A549 (cell line): Measurements from ENCODE around the gene PIK3R6. TPM values are rescaled to one million over a fixed set of nuclear protein-coding genes. Genes with fewer than 3 reads are reported as not detected.
A peak's percentile ranks its signal among the peaks of the same experiment; 100 is the strongest.

Source experiments
- ATAC-seq, 2 experiments: fragments of 200-7000 bp in 1 of 2; fragments of >200 bp in 1 of 2; cut with Nextera tagmentation in 1 of 2; cut with Tn5 transposase in 1 of 2; 3 replicates each; pipeline versions ENCODE4 v1.8.0 to v1.9.1; 2018 to 2020; ENCODE audit warnings: mild to moderate bottlenecking in 1 of 2, moderate library complexity in 1 of 2
- CTCF ChIA-PET: fragments of 300-600 bp; sonication (Branson Sonifier 250); formaldehyde crosslinking; extraction: SDS; loops from one replicate; lab custom pipeline; 2021; ENCODE audit warnings: antibody characterized with exemption, inconsistent platforms; lab: Yijun Ruan, JAX
- POLR2A ChIA-PET: fragments of 350-600 bp; formaldehyde crosslinking; extraction: SDS; loops from one replicate; lab custom pipeline; 2021; ENCODE audit warnings: antibody characterized with exemption, inconsistent platforms; lab: Yijun Ruan, JAX
- DNase-seq, 2 experiments: peaks; one replicate each; pipeline versions ENCODE4 v3.0.0 to v3.0.0-alpha.2; 2011 to 2016; ENCODE audit warnings: low read depth in 1 of 2, low spot score in 1 of 2
- FAIRE-seq: peaks from 2 replicates; lab custom pipeline; 2011; peaks lifted over from hg19 to GRCh38; lab: Jason Lieb, UNC
- H3K27ac ChIP-seq, 2 experiments: fragments of >200 bp; sonication (Bioruptor Twin); formaldehyde crosslinking; 3 replicates each; pipeline ENCODE4 v1.5.1; 2016 to 2017
- H3K4me1 ChIP-seq: fragments of >200 bp; sonication (Bioruptor Twin); formaldehyde crosslinking; 3 replicates; pipeline ENCODE4 v1.6.1; 2016
- H3K4me2 ChIP-seq: fragments of >200 bp; sonication (Bioruptor Twin); formaldehyde crosslinking; 3 replicates; pipeline ENCODE4 v1.6.1; 2016
- H3K4me3 ChIP-seq: fragments of >200 bp; sonication (Bioruptor Twin); formaldehyde crosslinking; 3 replicates; pipeline ENCODE4 v1.5.1; 2016
- H3K9me3 ChIP-seq: fragments of >200 bp; sonication (Bioruptor Twin); formaldehyde crosslinking; 3 replicates; pipeline ENCODE4 v1.6.1; 2016
- CBX2 ChIP-seq: fragments of 200-600 bp; sonication (generic); IDR thresholded peaks from 2 replicates; pipeline ENCODE4 v1.6.1; 2016; ENCODE audit warnings: low read depth, mild to moderate bottlenecking, borderline replicate concordance
- CEBPB ChIP-seq, 2 experiments: fragments of >200 bp in 1 of 2; sonication (Bioruptor Twin) in 1 of 2; formaldehyde crosslinking in 1 of 2; IDR thresholded peaks; 2 replicates each; pipeline ENCODE4 v1.6.1; 2012 to 2016
- CTCF ChIP-seq: fragments of >200 bp; sonication (Bioruptor Twin); formaldehyde crosslinking; IDR thresholded peaks from 3 replicates; pipeline ENCODE4 v1.5.1; 2016
- HMGXB4 ChIP-seq: fragments of 250-450 bp; sonication (Bioruptor Pico); IDR thresholded peaks from 2 replicates; pipeline ENCODE4 v1.5.0; 2021; ENCODE audit warnings: mild to moderate bottlenecking, moderate library complexity, borderline replicate concordance
- HOXB5 ChIP-seq: fragments of 250-450 bp; sonication (Bioruptor Pico); IDR thresholded peaks from 2 replicates; pipeline ENCODE4 v1.5.0; 2020; ENCODE audit warnings: mild to moderate bottlenecking, moderate library complexity
- MAFK ChIP-seq: fragments of 450-650 bp; IDR thresholded peaks from 2 replicates; pipeline ENCODE4 v1.6.1; 2014; ENCODE audit not compliant: partially characterized antibody
- MAZ ChIP-seq: fragments of 150-350 bp; IDR thresholded peaks from 2 replicates; pipeline ENCODE4 v1.6.1; 2014; ENCODE audit warnings: antibody characterized with exemption, low read depth, low read length, borderline replicate concordance
- MYC ChIP-seq: IDR thresholded peaks from 2 replicates; pipeline ENCODE4 v1.6.1; 2012; ENCODE audit warnings: mild to moderate bottlenecking, inconsistent platforms, low read length, improper control_type of control experiment, borderline replicate concordance
- NFE2L2 ChIP-seq: fragments of 150-350 bp; conservative IDR thresholded peaks from 2 replicates; pipeline ENCODE4 v1.6.1; 2014; ENCODE audit warnings: low read length
- NPAS2 ChIP-seq: fragments of 250-450 bp; sonication (Bioruptor Pico); IDR thresholded peaks from 2 replicates; pipeline ENCODE4 v1.8.0; 2022; ENCODE audit warnings: mild to moderate bottlenecking, moderate library complexity, borderline replicate concordance
- RCOR1 ChIP-seq: fragments of 150-350 bp; IDR thresholded peaks from 2 replicates; pipeline ENCODE4 v1.6.1; 2014; ENCODE audit warnings: antibody characterized with exemption, low read length, low read depth
- SREBF2 ChIP-seq: fragments of 450-650 bp; IDR thresholded peaks from 2 replicates; pipeline ENCODE4 v1.6.1; 2014; ENCODE audit warnings: mild to moderate bottlenecking, moderate library complexity
- TP53 ChIP-seq: fragments of 250-450 bp; sonication (Bioruptor Pico); IDR thresholded peaks from 2 replicates; pipeline ENCODE4 v1.5.0; 2021; ENCODE audit warnings: mild to moderate bottlenecking, moderate library complexity
- ZFP36 ChIP-seq: fragments of 450-650 bp; IDR thresholded peaks from 2 replicates; pipeline ENCODE4 v1.6.1; 2014; ENCODE audit warnings: borderline replicate concordance; ENCODE audit not compliant: partially characterized antibody
- WGBS: methylation state at CpG from one replicate; pipeline ENCODE4 v1.1.6; 2017; ENCODE audit errors: missing lambda C conversion rate; 5-methylcytosine and 5-hydroxymethylcytosine counted together
- polyA plus RNA-seq, 4 experiments: library from polyadenylated mRNA; depleted of rRNA in 3 of 4; stranded (reverse); fragments of >200 nt; fragmentation: RNase III in 1 of 4; extraction: RNeasy Plus Mini Kit Qiagen cat#74134 plus additional on column Dnase treatment in 1 of 4; gene quantifications; 2 replicates in 3 of 4; 3 replicates in 1 of 4; pipeline ENCODE4 v1.2.3, GENCODE V29; 2011 to 2017
- TF ChIP-seq, protein P1 (sequence below): fragments of 150-350 bp; IDR thresholded peaks from 2 replicates; pipeline ENCODE4 v1.6.1; 2014; ENCODE audit warnings: low read depth, mild to moderate bottlenecking, low read length
- TF ChIP-seq, protein P2 (sequence below): fragments of 450-650 bp; IDR thresholded peaks from 2 replicates; pipeline ENCODE4 v1.6.1; 2014; ENCODE audit warnings: antibody characterized with exemption
- TF ChIP-seq, protein P3 (sequence below): fragments of 250-450 bp; sonication (Bioruptor Pico); IDR thresholded peaks from 2 replicates; pipeline ENCODE4 v1.5.0; 2020; ENCODE audit warnings: low read depth, mild to moderate bottlenecking, moderate library complexity

The PIK3R6 gene
- polyA plus RNA-seq, 2 of the 4 experiments (the other 2 are of a cell fraction) = not detected

- Histone ChIP-seq H3K4me1 (0 out of 3 replicates have a peak, but pooled peaks cover 3% of the 10 kb centered on the region), H3K4me3 (no peak overlapping the region), H3K4me2 (no peak overlapping the region), H3K9me3 (no peaks in the 10 kb centered on the region), H3K27ac (no peak overlapping the region)
- FAIRE-seq = no peak
- CTCF ChIA-PET = interaction anchor here (0.5 to 10.8 kb wide), 56 partner anchors 9 to 666 kb away, joined by 3 to 158 read pairs (median 4); partner anchors contain the start of gene MFSD6L
- TF ChIP-seq, protein P1, sequence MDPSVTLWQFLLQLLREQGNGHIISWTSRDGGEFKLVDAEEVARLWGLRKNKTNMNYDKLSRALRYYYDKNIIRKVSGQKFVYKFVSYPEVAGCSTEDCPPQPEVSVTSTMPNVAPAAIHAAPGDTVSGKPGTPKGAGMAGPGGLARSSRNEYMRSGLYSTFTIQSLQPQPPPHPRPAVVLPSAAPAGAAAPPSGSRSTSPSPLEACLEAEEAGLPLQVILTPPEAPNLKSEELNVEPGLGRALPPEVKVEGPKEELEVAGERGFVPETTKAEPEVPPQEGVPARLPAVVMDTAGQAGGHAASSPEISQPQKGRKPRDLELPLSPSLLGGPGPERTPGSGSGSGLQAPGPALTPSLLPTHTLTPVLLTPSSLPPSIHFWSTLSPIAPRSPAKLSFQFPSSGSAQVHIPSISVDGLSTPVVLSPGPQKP = no peak
- TF ChIP-seq, protein P2, sequence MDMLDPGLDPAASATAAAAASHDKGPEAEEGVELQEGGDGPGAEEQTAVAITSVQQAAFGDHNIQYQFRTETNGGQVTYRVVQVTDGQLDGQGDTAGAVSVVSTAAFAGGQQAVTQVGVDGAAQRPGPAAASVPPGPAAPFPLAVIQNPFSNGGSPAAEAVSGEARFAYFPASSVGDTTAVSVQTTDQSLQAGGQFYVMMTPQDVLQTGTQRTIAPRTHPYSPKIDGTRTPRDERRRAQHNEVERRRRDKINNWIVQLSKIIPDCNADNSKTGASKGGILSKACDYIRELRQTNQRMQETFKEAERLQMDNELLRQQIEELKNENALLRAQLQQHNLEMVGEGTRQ = no peak
- TF ChIP-seq CBX2 = no peak
- TF ChIP-seq MAZ = no peak
- TF ChIP-seq CTCF = no peak; the same call in 1 of the 3 replicates
- no peak for TF ChIP-seq CEBPB (IDR thresholded peaks at IDR 0.05)
- TF ChIP-seq MYC = no peak
- no peak for TF ChIP-seq TP53 (CRISPR knock-in tag)
- TF ChIP-seq HOXB5 (CRISPR knock-in tag) = no peak
- TF ChIP-seq MAFK = no peak
- TF ChIP-seq, protein P3, sequence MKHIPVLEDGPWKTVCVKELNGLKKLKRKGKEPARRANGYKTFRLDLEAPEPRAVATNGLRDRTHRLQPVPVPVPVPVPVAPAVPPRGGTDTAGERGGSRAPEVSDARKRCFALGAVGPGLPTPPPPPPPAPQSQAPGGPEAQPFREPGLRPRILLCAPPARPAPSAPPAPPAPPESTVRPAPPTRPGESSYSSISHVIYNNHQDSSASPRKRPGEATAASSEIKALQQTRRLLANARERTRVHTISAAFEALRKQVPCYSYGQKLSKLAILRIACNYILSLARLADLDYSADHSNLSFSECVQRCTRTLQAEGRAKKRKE = no peak
- no peak for TF ChIP-seq SREBF2
- TF ChIP-seq NFE2L2 = no peak
- no peak for TF ChIP-seq ZFP36
- no peak for TF ChIP-seq NPAS2 (CRISPR knock-in tag)
- TF ChIP-seq HMGXB4 (CRISPR knock-in tag) = no peak
- TF ChIP-seq RCOR1 = no peak
- POLR2A ChIA-PET = interaction anchor here (0.7 kb wide), 1 partner anchor 633 kb away, joined by 4 read pairs; no protein-coding TSS in a partner anchor
- WGBS = 41% methylated on average over 8 of the region's 8 CpGs
- peak; percentile 5 to 28; a peak in 3 of 6 replicates for ATAC-seq
- DNase-seq = no peak
Observed at GRCh38 chr17:8888704-8889302, 21.3 kb upstream of the PIK3R6 start.
